Measurements from ENCODE around the gene STMN1.

Gene STMN1

DNA sequence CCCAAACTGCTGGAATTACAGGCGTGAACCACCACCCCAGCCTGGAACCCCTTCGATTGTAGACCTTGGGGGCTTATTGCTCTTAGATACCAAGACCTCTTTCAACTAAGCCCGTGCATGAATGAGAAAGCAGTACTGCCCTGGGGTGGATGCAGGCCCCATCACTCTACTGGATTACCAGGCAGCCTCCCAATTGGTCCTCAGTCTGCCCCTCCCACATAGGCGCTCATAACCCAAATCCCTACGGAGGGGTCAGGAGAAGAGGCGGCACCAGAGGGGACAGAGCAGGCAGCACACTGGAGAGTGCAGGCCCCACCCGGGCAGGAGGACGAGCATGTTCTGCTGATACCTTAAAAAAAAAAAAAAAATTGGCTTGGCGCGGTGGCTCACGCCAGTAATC lies 12.4 kb upstream of the STMN1 start:
- DNase-seq: no peak

DNA sequence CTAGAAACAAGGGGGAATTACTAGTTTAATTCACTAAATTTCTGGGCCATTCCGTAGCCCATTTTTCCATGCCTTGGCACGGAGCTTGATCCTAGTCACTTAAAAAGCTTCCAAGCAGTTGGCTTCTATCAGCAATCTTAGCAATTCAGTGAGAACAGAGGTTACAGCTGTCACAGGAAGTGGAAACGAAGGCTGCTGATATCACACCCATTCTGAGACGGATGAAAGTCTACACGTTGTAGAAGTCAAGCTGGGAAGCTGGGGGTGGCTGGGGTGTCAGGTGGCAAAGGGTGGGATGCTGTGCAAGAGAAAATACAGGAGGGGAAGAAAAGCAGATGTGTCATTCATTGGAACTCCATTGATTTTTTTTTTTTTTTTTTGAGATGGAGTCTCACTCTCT lies 11.8 kb upstream of the STMN1 start:
- no peak for DNase-seq

DNA sequence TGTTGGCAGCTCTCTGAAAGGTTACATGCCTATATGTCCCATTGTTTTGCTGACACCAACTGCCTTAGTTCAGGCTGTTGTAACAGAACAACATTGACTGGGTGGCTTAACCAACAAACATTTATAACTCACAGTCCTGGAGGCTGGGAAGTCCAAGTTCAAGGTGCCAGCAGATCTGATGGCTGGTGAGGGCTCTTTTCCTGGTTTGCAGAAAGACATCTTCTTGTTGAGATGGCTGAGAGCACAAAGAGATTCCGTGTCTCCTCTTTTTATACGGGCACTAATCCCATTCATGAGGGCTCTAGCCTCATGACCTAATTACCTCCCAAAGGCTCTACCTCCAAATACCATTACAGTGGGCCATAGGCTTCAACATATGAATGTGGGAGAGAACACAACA lies 10.2 kb upstream of the STMN1 start:
- no peak for DNase-seq

DNA sequence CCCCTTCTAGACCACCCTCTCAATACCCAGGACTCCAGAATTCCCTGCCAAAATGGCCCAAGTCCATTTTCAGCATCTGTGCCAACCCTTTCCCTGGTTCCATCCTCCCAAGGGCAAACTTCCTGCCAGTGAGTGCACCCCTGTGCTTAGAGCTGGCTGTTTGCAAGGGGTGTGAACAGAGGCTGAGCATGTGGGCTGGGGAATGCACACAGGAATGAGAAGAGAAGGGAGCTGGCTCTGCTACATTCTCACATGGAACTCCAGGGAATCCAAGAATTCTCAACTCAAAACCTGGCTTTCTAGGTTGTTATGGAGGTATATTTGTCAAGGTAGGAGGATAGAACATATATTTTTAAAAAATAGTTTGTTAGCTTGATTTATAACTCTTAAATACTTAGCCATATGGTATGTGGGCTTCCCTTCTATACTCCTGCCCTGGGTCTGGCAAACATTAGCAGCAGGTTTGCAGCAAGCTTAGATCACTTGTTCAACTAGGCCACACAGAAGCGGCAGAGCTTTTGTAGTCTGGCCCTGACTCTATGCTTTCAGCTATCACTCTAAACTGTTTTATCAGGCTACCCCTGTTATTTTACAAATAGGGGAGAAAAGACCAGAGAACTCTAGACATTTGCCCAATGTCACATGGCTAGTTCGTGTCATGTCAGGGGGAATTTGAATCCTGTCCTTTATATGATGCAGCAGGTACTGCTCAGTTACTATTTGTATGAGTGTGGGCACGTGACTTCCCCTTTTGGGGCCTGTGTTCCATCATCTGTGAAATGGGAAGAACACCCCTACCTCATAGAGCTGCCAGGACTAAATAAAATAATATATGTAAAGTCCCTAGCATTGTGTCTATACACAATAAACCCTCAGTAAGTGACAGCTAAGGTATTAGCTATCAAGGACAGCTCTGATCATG lies 8.1 kb upstream of the STMN1 start:
- DNase-seq: no peak

DNA sequence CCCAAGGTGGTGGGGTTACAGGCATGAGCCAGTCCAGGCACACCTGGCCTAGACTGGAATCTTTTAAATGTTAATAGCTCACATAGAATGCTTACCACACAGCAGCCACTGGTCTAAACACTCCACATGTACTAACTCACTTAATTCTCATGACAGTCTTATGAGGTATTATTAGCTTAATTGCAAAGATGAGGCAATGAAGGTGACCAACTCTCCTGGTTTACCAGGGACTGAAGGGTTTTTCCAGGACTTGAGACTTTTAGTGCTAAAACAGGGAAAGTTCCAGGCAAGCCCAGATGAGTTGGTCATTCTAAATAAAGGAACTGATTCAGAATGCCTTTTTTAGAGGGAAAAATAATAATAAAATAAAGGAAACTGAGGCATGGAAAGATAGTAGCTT lies 7.0 kb upstream of the STMN1 start:
- DNase-seq: no peak

DNA sequence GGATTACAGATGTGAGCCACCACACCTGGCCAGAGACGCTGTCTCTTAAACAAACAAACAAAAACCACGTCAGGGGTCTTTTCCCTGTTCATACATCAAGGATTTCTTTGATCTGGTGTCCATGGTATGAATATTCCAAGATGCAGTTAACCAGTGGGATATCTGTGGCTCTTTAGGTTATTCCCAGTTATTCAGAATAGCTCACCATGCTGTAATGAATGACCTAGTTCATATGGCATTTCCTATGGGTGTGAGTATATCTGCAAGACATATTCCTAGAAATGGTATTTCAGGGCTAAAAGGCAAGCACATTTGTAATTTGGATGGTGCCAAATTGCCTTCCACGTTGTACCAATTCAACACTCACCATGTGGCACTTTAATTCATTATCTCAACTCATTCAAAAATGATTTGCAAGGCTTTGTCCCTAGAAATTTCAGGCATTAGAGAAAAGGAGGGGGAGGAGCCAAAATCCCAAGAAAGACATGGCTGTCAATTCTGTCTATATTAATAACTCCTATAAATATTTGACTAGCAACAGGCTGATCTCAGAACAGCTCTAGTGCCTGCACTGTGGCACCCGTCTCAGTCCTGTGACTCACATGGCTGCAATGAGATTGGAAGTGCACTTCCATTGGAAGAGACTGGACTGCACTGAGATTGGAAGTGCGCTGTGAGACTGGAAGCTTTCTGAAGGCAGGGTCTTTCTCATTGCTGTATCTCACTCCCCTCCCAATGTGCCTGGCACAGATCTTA lies 6.0 kb upstream of the STMN1 start:
- peak; percentile 37 for DNase-seq

DNA sequence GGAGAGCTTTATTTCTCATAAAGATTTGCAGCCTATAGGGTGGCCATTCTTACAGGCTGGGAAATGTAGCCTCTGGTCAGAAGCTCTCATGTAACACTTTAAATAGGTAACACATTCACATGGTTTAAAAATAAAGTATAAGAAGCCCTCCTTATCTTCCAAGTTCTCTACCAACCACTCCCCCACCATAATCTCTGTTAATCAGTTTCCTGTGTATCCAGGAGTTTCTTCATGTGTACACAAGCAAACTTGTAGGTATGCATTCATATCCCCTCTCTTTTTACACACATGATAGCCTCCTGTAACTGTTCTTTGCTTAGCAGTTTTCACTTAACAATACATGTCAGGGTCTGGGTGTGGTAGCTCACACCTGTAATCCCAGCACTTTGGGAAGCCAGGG lies 4.9 kb upstream of the STMN1 start:
- no peak for DNase-seq

DNA sequence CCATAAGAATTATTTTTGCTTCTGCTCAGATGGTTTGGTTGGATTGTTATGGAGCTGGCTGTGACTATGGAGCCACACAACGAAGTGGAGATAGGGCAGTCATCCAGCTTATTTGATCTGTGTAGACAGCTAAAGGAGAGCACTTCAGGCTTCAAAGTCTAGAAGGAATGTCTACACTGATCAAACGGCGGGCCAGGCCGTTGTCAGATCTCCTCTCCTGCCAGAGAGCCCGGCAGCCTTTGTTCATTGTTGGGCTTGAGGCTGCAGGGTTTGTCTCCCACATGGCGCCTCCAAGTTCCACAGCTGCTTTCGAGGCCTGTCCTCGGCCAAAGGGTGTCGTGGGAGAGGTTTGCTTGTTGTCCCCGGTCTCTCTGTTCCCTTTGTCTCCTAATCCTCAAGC lies 2.8 kb upstream of the STMN1 start:
- no peak for DNase-seq

DNA sequence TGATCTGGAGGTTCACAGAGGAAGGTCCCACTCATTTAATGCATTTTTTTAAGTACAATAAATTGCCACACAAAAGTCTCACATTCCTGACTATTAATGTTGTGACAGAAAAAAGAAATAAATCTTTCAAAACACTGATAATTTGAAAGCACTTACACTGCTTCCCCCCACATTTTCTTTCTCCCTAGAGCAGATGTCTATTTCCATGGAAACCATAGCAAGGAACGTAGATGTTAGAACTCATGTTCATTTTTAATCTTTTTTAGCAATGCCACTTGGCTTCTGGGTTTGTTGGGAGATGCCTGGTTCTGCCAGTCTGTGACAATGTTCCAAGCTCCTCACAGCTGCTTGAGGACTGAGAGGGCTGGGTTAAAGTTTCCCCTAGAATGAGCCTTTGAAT lies 1.9 kb upstream of the STMN1 start:
- DNase-seq: no peak

DNA sequence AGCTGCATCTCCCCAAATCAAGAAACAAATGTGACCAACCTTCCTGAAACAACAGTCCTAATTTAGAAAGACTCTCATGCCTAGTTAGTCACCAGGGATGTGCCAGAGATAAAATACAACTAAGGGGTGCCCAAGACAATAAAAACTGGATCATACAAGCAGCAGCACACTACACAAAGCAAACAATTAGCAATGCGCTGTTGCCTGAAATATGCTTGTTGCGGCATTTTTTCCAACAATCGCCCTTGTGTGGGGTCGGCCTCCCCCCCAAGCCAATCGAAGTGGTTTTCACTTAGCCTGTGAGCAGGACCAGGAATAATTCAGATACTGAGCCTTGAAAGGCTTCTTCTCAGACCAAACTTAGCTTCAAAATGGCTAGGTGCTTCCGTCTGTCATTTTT lies 1.4 kb upstream of the STMN1 start:
- DNase-seq: no peak

DNA sequence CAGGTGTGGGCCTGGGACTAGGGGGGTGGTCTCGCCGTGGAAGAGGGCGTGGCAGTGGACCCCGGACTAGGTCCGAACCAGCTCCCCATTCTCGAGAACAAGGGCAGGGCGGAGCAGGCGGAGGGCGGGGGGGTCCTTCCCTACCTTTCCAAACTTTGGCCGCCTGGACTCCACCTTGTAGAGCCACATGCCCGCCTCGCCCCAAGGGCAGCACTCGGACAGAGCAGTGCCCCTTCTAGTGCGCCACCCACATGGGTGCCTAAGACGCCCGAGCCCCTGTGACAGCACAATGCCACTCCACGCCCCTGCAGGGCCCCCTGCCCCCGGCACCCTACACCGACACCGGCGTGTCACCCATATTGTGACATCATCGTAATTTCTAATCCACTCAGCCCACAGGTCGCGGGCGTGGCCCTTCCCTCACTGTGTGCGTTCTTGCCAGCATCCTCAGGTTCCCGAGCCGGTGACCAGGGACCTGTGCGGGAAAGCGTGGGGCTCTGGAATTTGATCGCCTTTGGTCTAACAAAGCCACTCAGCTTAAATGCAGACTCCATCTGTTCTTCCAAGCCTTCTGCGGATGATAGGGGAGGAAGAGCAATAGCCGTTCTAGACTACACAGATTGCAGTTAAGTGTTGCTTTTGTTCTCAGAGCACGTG lies 553 bp upstream of the STMN1 start:
- no peak for DNase-seq

DNA sequence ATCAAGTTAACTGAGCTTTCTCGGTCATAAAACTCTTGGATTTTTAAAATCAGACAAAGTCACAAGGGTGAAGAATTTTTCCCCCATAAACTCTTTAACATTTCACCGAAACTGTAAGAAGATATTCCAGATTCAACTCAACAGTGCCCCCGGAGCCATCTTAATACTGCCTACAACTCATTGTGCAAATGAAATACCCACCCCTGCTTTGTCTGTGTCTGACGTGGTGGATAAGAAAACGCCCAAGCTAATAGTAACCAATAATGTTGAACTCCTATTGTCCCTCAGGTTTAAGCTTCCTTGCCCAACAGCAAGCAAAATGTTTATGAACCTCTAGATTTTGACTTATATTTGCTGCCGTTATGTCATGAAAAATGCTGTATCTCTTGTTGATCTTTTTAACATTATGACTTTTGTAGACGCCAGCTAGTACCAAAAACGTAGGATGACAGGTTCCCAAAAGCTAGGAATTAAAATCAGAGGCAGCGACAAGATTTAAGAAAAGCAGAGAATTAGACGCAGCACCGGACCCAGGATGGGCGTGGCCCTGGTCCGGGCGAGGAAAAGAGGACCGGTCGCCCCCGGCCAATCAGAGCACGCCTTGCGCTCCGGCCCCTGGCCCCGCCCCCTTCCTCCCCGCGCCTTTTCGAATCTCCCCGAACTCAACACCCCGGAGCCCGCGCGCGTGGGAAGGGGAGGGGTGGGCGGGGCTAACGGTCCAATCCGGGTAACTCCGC lies 1.1 kb downstream of the STMN1 start:
- DNase-seq: peak; percentile 85

DNA sequence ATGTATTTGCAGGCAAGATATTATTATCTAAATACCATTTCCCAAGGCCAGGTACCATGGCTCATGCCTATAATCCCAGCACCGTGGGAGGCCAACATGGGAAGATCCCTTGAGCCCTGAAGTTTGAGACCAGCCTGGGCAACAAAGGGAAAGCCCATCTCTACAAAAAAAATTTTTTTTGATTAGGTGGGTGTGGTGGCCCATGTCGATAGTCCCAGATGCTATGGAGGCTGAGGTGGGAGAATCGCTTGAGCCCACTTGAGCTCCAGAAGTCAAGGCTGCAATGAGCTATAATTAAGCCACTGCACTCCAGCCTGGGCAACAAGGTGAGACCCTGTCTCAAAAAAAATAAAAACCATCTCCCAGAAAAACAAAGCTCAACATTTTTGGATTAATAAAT lies 2.2 kb downstream of the STMN1 start:
- DNase-seq: no peak

DNA sequence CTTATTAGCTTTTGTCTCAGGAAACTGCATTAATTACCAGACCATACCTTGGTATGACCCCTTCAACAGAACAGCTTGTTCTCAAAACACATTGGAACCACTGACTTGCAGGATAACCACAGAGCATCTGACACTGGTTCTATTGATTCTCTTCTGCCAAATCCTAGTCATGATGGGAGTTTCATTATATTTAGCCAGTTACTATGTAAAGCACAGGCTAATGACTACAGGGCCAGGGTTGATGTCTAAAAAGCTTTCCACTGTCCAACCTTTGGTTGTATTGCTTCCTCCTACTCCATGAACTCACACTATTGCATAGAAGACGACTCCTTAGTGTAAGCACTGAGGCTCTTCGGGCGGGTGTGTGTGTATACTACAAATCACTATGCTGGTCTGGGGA lies 3.8 kb downstream of the STMN1 start:
- DNase-seq: no peak

DNA sequence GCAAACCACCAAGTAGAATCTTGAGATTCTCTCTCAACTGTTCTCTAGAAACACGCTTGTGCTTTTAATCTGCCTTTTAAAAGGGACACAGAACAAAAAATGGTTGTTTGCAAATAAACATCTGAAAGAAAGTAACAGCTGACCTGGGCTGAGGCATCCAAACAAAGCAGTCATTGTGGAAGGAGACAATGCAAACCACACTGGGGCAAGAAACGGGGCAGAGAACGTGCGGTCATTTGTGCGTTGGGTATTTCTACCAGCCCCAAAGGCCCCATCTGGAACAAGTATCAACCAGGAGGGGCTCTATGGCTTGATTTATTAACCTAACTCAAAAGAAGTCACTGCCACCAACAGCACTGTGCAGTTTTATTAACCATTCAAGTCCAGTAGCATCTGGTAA lies 6.0 kb downstream of the STMN1 start:
- no peak for DNase-seq

DNA sequence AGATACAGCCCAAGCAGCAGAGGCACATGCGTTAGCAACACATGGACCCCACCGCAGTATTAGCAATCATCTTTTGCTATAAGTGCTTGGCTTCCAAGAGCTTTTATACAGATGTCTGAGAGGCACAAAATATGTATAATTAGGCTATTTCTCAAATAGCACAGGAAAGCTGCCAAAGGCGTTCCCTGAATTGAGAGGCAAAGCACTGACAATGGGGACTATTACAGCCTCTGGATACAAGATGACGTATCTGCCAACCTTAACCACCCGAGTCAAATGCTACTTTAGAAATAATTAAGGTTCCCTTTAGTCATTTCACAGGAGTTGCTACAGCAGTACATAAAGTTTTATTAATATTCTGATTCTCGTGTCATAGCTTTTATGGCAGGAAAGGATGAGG lies 6.4 kb downstream of the STMN1 start:
- DNase-seq: no peak

DNA sequence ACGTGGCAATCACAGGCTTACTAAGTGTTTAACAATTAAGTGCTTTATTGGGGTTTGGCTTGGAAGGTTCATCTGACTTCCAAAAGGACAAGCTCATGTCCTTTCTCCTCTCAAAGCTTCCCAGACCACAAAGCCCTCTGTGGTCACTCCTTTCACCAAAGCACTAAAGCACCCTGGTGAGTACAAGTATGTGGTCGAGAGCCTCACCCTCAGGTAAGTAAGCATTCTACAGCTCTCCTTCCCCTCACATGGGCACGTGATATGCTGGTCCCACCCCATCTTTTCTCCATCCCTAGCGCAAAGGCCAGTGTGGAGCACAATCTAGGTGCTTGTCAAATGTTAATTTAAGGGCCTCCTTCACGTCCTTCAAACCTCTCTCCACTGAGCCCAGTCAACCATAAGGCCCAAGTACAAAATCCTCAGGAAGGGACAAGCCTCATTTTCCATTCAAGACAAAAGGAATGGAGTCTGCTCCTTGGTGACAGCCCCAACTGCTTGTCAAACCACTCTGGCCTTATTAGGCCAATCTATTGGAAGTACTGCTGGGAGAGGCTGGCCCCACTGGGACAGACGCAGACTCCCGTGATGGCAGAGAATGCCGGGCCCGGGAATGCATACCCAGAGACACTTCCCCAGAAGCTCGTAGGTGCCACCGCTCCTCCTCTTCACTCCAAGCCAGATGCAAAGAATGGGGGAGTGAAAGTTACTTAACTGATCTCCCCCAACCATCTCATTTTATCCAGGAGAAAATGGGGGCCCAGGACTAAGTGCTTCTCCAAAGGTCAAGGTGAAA lies 7.8 kb downstream of the STMN1 start:
- no peak for DNase-seq

DNA sequence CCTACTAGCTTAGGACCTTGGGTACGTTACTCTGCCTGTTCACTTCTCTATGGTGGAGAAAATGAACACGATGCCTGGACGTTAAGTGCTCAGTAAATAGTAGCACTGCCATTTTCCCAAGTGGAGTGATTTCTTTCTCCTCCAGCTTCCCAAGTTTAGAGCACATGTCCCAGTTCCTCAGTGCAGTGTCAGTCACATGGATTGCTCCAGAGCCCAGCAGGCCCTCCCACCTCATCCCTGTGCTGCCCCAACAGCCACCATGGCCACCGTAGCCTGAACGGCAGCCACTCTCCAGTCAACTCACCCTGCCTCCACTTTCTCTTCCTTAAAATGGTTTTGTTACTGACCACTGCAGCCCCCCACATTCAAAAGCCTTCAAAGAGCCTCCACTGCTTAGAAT lies 8.5 kb downstream of the STMN1 start:
- no peak for DNase-seq

DNA sequence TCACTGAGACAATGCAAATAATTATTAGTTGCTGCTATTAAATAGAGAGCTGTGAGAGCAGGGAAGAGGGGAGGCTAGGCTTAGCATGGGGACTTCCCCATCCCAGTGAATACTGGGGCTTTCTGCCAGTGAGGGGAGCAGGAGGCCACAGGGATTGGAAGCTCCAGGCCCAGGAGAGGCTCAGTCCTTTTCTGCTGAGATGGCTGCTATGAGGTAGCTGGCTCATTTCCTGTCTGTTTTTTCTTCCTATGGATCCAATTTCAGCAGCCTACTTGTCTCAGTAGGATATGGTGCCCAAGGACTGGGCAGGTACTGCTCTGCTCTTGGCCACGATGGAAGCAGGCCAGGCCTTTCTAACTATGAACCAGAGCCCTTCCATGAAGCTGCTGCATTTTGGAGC lies 10.0 kb downstream of the STMN1 start:
- no peak for DNase-seq

DNA sequence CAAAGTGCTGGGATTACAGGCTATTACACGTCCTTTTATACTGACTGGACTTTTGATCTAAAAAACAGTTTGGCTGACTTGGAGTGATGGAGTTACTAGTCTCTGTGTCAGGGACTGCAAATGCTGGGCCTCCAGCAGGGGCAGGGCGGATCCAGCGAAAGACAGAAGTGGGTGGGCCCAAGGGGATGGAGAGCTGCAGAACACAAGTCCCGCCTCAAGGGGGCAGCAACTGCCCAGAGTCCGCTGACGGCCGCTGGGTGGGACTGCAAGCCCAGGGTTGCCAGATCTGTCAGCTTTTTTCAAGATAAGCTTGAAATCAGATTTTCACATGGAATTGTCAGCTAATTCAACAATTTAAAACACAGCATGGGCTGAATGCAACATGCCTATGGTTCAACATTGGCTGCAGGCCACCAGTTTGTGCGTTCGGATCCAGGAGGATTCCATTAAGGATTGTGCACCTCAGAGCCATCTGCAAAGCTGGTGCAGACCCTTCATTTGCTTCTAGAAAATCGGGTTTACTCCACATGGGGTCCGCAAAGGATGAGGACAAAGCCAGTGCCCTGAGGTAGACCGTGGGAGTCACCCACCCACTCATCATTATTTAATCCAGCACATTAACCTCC lies 10.7 kb downstream of the STMN1 start:
- DNase-seq: peak; percentile 89

DNA sequence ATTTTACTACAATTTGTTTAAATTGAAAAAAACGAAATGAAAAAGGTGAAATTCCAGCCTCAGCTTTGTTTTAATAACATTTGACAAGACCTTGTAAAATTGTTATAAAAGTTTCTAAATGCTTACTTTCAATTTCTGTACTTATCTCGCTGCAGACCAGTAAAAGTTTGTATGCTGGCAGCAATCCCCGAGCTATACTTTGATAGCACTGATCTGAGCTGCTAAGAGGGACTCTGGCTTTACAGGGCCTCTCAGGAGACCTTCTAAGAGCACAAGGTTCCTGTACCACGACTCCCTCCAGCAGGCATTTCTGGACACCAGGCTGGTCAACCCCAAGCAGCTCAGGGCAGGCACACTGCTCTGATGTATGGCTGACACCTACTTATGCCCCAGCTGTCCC lies 13.1 kb downstream of the STMN1 start:
- no peak for DNase-seq

DNA sequence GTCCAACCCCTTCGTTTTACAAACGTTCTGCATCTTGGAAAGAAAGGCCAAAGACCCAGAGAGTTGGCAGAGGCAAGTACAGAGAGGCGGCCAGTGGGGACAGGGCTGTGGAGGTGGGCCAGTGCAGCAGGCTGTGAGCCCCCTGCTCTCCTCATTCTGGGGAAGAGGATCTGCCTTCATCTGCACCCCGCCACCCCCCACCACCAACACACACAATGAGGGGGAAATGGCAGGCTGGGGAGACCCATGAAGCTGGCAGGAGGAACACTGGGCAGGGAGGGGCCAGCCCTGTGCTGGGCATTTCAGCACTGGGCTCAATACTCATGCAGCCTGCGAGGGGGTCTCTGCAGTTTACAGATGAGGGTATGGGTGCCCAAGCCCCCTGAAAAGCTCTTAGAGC lies 14.6 kb downstream of the STMN1 start:
- no peak for DNase-seq

Measured in amniotic stem cell (primary cell).